ENCODE data around the gene NCBP1.

The NCBP1 gene

DNA sequence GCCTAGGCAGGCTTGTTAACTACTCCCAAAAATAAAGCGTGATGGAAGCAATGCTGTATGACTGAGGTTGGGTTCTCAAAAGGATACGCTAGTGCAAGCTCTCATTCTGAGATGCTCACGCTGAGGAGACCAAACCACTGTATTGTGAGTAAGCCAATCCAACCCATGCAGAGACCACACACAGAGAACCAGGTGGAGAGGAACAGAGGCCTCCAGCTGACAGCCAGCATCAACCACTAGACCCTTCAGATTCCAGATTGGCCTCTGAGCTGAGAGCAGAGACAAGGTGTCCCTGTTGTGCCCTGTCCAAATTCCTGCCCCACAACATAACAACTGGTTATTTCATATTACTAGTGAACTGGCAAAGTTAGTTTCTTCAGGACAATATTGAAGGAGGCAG, 5.0 kb upstream of the NCBP1 start:
- DNase-seq = no peak

DNA sequence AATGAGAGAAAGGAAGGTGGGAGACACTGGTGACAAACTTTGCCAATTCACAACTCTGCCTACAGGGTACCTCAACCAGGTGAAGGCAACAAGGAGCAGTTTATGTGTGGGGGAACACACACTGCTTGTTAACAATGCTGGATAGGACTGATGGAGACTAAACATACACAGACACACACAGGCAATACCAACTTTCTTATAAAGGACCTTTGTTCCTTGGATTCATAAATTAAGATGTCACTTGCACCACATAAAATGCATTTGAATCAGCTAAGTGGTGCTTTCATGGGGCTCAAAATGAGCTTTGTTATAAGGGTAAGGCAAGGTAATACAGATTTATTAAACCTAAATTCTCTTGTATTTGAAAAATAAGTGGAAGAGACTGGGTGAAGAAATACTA, 4.5 kb upstream of the NCBP1 start:
- DNase-seq = no peak

DNA sequence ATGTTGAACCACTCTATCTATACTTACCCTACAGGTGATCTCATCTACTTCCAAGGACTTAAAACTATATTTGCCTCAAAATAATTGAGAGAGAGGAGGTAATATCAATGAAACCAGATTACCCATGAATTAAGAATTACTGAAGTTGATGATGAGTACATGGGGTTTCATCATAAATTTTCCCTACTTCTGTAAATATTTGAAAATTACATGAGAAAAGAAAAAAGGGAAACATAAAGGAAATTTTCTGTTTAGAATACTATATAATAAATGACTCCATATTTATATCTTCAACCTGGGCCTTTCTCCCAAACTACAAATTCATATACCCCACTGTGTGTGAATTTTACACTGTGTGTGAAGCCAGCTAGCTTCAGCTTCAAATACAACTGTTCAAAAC, 3.0 kb upstream of the NCBP1 start:
- DNase-seq = no peak

DNA sequence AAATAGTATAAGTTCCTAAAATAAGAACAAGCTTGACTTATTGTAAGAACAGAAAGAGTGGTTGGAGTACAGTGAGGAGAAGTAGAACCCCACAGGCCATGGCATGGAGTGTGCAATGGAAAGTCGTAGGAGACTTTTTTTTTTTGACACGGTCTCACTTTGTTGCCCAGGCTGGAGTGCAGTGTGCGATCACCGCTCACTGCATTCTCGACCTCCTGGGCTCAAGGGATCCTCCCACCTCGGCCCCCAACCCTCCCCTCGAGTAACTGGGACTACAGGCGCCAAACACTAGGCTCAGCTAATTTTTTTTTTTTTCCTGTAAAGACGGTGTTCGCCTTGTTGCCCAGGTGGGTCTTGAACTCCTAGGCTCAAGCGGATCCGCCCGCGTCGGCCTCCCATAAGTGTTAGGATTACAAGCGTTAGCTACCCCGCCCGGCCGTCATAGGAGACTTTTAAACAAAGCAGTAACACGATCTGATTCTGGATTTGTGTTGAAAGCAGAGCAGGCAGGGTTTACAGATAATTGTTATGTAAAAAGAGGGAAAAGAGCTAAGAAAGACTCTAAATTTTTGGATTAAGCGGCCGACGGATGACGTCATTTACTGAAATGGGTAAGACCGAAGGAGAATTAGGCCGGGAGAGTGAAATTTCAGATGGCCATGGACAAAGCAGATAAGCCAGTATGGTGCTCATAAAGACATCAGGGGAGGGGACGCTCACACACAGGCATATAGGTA, 1.2 kb upstream of the NCBP1 start:
- no peak for DNase-seq

DNA sequence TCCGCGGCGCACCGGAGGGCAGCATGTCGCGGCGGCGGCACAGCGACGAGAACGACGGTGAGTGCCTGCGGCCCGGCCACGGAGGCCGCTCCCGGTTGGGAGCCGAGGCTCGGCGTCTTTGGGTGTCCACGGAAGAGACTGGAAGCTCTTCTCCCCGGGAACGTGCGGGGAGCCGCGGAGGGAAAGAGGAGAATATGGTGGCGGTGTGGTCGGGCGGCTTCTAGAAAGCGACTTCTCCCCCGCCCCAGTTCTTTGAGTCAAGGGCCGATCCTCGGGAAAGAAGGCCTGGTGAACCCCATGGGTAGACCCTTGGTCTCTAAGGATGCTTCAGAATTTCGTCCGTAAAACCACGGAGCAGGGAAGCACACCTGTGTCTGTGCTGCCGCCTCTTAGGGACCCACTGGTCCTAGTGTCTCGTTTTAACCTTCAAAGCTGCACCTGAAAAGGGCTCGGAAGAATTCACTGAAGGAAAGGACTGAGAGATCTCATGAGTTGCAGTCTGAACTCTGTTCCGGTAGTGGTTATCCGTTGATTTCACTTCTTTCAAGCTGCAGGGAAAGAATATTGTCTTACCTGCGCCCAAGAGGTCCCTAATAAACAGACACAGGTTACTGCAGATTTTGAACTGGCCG, 354 bp downstream of the NCBP1 start:
- DNase-seq = peak; percentile 10

GRCh38 chr9:97635026-97635425, 1.4 kb downstream of the NCBP1 start:
- DNase-seq = no peak

- no peak for DNase-seq
Measured at GRCh38 chr9:97636903-97637302, 3.3 kb downstream of the NCBP1 start.

DNA sequence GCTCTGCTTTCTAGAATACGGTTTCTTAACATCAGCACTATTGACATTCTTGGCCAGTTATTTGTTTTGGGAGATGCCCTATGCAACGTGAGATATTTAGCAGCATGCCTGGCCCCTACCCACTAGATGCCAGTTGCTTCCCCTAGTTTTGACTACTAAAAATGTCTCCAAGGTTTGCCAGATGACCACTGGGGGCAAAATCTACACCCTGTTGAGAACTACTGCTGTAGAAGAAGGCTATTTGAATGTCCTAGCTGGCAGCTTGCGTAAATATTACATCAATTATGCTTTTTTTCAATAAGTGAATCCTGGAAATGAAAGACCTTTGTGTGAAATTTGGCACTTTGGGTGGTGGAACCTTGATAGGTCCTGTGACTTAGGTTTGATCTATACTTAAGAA, 5.0 kb downstream of the NCBP1 start:
- no peak for DNase-seq

GRCh38 chr9:97640325-97640724, 6.7 kb downstream of the NCBP1 start:
- DNase-seq = no peak

GRCh38 chr9:97645720-97646119, 12.1 kb downstream of the NCBP1 start:
- DNase-seq = no peak

- no peak for DNase-seq
Measured at GRCh38 chr9:97647996-97648395, 14.4 kb downstream of the NCBP1 start.

DNA sequence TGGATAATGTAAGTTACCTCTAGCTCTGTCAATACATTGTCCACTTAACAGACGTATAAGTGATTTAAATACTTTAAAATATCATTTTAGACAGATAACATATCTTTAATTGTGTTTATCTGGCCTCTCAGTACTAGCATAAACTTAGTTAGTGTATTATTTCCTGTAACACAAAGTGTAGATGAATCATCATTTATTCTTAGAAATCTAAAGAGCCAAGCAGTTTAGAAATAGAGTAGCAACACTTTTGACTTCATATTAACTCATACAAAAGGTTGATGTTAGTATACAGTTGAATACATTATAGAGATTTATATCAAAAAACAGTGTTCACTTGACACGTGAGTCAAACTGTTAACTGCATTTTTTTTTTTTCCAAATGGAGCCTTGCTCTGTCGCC, 18.0 kb downstream of the NCBP1 start:
- DNase-seq = no peak

GRCh38 chr9:97658707-97659106, 25.1 kb downstream of the NCBP1 start:
- DNase-seq = no peak

- DNase-seq = no peak
Measured at GRCh38 chr9:97659771-97660170, 26.1 kb downstream of the NCBP1 start.

DNA sequence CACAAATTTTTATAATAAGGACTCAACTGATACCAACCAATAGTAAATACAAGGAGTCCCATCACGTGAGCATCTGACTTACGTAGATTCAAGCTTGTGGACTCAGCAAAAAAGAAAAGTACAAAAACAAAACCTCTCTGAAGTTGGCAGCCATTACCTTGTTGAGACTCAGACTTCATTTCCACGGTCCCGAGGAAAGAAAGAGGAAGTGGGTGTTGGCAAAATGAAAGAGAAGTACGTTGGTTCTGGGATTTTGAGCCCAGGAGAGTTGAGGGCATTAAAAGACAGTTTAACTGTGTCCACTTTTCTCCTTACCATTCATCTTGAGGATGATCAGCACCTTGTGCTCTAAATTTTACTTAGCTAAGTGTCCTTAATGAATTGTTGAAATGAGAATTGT, 26.7 kb downstream of the NCBP1 start:
- no peak for DNase-seq

GRCh38 chr9:97660847-97661246, 27.2 kb downstream of the NCBP1 start:
- DNase-seq = no peak

- no peak for DNase-seq
Measured at GRCh38 chr9:97665742-97666141, 32.1 kb downstream of the NCBP1 start.

GRCh38 chr9:97666907-97667686, 33.5 kb downstream of the NCBP1 start:
- DNase-seq = no peak

DNA sequence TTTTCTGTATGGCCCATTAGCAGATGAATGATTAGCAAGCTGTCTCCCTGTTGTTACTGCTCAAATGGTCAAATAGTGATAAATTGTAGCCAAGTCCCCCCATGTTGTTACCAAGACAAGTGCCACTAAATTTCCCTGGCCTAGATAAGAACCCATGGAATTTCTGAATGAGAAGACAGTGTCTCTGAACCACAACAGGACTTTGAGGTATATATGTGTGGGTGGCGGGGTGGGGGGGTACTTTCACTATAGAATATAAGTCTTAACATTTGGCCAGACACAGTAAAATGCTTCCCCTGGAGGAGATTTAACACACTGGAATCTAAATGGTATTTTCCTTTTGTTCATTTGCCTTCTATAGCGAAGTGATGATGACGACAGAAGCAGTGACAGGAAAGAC, 34.9 kb downstream of the NCBP1 start:
- DNase-seq = no peak

GRCh38 chr9:97670586-97670985, 37.0 kb downstream of the NCBP1 start:
- DNase-seq = no peak

- DNase-seq = no peak
Measured at GRCh38 chr9:97672403-97672802, 38.8 kb downstream of the NCBP1 start.

GRCh38 chr9:97673922-97674321, 40.3 kb downstream of the NCBP1 start:
- DNase-seq = no peak

GRCh38 chr9:97675655-97676054, 42.0 kb downstream of the NCBP1 start:
- no peak for DNase-seq

DNA sequence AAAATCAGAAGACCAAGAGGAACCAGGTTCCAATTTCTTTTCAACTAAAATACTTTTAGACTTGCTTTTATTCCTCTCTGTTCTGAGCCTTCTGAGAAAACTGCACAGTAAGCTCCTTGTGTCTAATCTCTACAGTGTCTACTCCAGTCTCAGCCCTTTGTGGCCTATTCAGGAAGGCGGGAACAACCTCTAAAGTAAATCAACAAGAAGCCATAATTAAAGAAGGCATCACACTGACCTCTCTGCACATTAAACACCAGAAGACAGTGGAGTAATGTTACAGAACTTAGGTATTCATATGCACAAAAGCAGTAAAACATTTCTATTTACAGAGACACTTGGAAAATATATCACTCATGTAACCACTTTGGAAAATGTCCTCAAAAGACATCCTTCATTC, 48.6 kb downstream of the NCBP1 start:
- no peak for DNase-seq

Measured in EL (cell line).